HG02759 (cell line): ENCODE results near the gene IST1.
A peak's percentile ranks its signal among the peaks of the same experiment; 100 is the strongest.
"Not testable (repeated sequence)": the region's sequence is repeated elsewhere in the genome, so short reads cannot be mapped to it uniquely, and the experiment has no call there.

Experiments used
- ATAC-seq: cut with Tn5 transposase; IDR thresholded peaks from one replicate; pipeline ENCODE4 v1.9.1; 2021; ENCODE audit warnings: mild to moderate bottlenecking, moderate library complexity; ENCODE audit not compliant: unreplicated experiment

IST1 gene

GRCh38 chr16:71880176-71880575 is 15.2 kb upstream of the IST1 start:
- no peak for ATAC-seq

GRCh38 chr16:71882505-71883167 is 12.7 kb upstream of the IST1 start:
- peak; percentile 31 for ATAC-seq

GRCh38 chr16:71883168-71883848 is 12.0 kb upstream of the IST1 start:
- ATAC-seq, result peak; percentile 52

GRCh38 chr16:71883849-71884638 is 11.3 kb upstream of the IST1 start, which contains the start of gene ZNF821:
Gene ZNF821 (minus strand): TSS chr16:71884182. CDS start chr16:71879946, 4,236 bp downstream.
- peak; percentile 62 for ATAC-seq

- ATAC-seq, result no peak
Measured at GRCh38 chr16:71885261-71885650, 10.1 kb upstream of the IST1 start.

GRCh38 chr16:71889147-71889546 is 6.2 kb upstream of the IST1 start:
- no peak for ATAC-seq

- ATAC-seq, result peak; percentile 1
Measured at GRCh38 chr16:71893888-71894228, 1.5 kb upstream of the IST1 start.

GRCh38 chr16:71894229-71894920 is 956 bp upstream of the IST1 start:
- ATAC-seq, result peak; percentile 18

- ATAC-seq, result peak; percentile 32
Measured at GRCh38 chr16:71895679-71896365, 491 bp downstream of the IST1 start.

GRCh38 chr16:71896764-71897368 is 1.5 kb downstream of the IST1 start:
- ATAC-seq, result no peak

GRCh38 chr16:71899171-71899570 is 3.8 kb downstream of the IST1 start:
- no peak for ATAC-seq

GRCh38 chr16:71902656-71903365 is 7.5 kb downstream of the IST1 start:
- no peak for ATAC-seq

- no peak for ATAC-seq
Measured at GRCh38 chr16:71903608-71904007, 8.3 kb downstream of the IST1 start.

- no peak for ATAC-seq
Measured at GRCh38 chr16:71904239-71904638, 8.9 kb downstream of the IST1 start.

GRCh38 chr16:71905765-71906164 is 10.4 kb downstream of the IST1 start:
- not testable (repeated sequence) for ATAC-seq

- ATAC-seq, result no peak
Measured at GRCh38 chr16:71911121-71911520, 15.8 kb downstream of the IST1 start.

- ATAC-seq, result no peak
Measured at GRCh38 chr16:71912534-71913275, 17.4 kb downstream of the IST1 start.

- no peak for ATAC-seq
Measured at GRCh38 chr16:71914802-71915201, 19.5 kb downstream of the IST1 start.

- no peak for ATAC-seq
Measured at GRCh38 chr16:71915350-71915749, 20.0 kb downstream of the IST1 start.
